Thoracic aorta (tissue), 2 donors: Measurements from ENCODE around the gene SCAPER. TPM values are rescaled to one million over a fixed set of nuclear protein-coding genes. Genes with fewer than 3 reads are reported as not detected.

Experiments used
- ATAC-seq: fragments of 150-250 bp; one replicate; pipeline ENCODE4 v1.8.0; 2017; ENCODE audit warnings: low read depth; ENCODE audit not compliant: insufficient number of reproducible peaks, low FRiP score
- DNase-seq: peaks from one replicate; pipeline ENCODE4 v3.0.0-alpha.2; 2020; ENCODE audit warnings: low spot score
- H3K27ac ChIP-seq, 2 donors: fragments of 200-600 bp; sonication (generic); 1 replicate in 1 of 2; 2 replicates in 1 of 2; pipeline ENCODE4 v1.5.1; 2016; ENCODE audit warnings: mild to moderate bottlenecking in 2 of 2, moderate library complexity in 2 of 2
- H3K27me3 ChIP-seq: fragments of 200-600 bp; sonication (generic); replicated peaks from 2 replicates; pipeline ENCODE4 v1.6.0; 2016; ENCODE audit warnings: mild to moderate bottlenecking; ENCODE audit not compliant: insufficient read depth
- H3K36me3 ChIP-seq: fragments of 200-600 bp; sonication (generic); one replicate; pipeline ENCODE4 v1.5.1; 2016
- H3K4me1 ChIP-seq, 2 donors: fragments of 200-600 bp; sonication (generic); 1 replicate in 1 of 2; 2 replicates in 1 of 2; pipeline versions ENCODE4 v1.5.1 to v1.6.0; 2016; ENCODE audit warnings: low read depth in 2 of 2, mild to moderate bottlenecking in 1 of 2; ENCODE audit not compliant: control insufficient read depth in 1 of 2
- H3K4me3 ChIP-seq: fragments of 200-600 bp; sonication (generic); 2 replicates; pipeline ENCODE4 v1.5.1; 2016; ENCODE audit warnings: mild to moderate bottlenecking
- H3K9me3 ChIP-seq: fragments of 200-600 bp; sonication (generic); 2 replicates; pipeline ENCODE4 v1.5.1; 2016
- total RNA-seq, 2 donors: library from RNA; depleted of rRNA; stranded (reverse); fragments of >200 nt; gene quantifications; one replicate each; pipeline versions ENCODE4 v1.1.0 to v1.2.3, GENCODE V29; 2016
- TF ChIP-seq, protein P1 (sequence below): fragments of 200-600 bp; sonication (generic); IDR thresholded peaks from one replicate; pipeline ENCODE4 v1.5.1; 2019; ENCODE audit warnings: antibody characterized with exemption

SCAPER gene
- total RNA-seq, 2 donors from 2014 or later: 29.6 to 65.0 TPM

DNA sequence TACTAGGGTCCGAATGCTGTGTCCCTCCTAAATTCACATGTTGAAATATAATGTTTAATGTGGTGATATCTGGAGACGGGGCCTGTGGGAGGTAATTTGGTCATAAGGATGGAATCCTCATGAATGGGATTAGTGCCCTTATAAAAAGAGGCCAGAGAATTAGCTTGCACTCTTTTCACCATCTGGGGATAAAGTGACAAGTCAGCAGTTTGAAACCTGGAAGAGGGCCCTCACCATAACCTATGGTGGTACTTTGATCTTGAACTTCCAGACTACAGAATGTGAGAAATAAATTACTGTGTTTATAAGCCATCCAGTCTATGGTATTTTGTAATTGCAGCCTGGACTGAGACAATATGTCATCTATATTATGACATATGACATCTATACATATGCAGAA is 436.4 kb downstream of the SCAPER start:
- no peak for ATAC-seq

GRCh38 chr15:76467136-76467535 is 438.0 kb downstream of the SCAPER start:
- Histone ChIP-seq H3K9me3 (no peaks in the 10 kb centered on the region), H3K4me3 (no peak overlapping the region), H3K27me3 (no peaks in the 10 kb centered on the region), H3K36me3 (no peaks in the 10 kb centered on the region), H3K27ac (no peak overlapping the region), H3K4me1 (no peaks in the 10 kb centered on the region)
- DNase-seq (no peak), ATAC-seq (no peak)
- TF ChIP-seq, protein P1, sequence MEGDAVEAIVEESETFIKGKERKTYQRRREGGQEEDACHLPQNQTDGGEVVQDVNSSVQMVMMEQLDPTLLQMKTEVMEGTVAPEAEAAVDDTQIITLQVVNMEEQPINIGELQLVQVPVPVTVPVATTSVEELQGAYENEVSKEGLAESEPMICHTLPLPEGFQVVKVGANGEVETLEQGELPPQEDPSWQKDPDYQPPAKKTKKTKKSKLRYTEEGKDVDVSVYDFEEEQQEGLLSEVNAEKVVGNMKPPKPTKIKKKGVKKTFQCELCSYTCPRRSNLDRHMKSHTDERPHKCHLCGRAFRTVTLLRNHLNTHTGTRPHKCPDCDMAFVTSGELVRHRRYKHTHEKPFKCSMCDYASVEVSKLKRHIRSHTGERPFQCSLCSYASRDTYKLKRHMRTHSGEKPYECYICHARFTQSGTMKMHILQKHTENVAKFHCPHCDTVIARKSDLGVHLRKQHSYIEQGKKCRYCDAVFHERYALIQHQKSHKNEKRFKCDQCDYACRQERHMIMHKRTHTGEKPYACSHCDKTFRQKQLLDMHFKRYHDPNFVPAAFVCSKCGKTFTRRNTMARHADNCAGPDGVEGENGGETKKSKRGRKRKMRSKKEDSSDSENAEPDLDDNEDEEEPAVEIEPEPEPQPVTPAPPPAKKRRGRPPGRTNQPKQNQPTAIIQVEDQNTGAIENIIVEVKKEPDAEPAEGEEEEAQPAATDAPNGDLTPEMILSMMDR: no peak

More for the DNA sequence above, 436.4 kb downstream of the SCAPER start:
- TF ChIP-seq, protein P1: no peak
- no peak overlapping the region for H3K4me3 ChIP-seq
- no peaks in the 10 kb centered on the region for H3K36me3 ChIP-seq
- H3K4me1 ChIP-seq: no peaks in the 10 kb centered on the region
- H3K27ac ChIP-seq: no peak overlapping the region
- H3K27me3 ChIP-seq: no peaks in the 10 kb centered on the region
- DNase-seq: no peak
- no peaks in the 10 kb centered on the region for H3K9me3 ChIP-seq

DNA sequence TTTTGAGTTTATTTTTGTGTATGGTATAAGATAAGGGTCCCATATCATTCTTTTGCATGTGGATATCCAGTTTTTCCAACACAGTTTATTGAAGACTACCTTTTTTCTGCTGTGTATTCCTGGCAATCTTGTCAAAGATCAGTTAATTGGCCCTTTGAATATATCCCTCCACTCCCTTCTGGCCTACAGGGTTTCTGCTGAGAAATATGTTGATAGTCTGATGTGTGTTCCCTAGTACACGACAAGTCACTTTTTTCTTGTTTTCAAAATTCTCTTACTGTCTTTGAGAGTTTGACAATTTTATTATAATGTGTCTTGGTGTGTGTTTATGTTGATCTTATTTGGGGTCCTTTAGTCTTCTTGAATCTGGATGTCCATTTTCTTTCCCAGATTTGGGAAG is 439.4 kb downstream of the SCAPER start:
- no peak for ATAC-seq
- H3K4me3 ChIP-seq: no peak overlapping the region
- H3K27ac ChIP-seq: no peak overlapping the region
- no peaks in the 10 kb centered on the region for H3K27me3 ChIP-seq
- DNase-seq: no peak
- H3K36me3 ChIP-seq: no peaks in the 10 kb centered on the region
- H3K4me1 ChIP-seq: no peaks in the 10 kb centered on the region
- no peaks in the 10 kb centered on the region for H3K9me3 ChIP-seq
- TF ChIP-seq, protein P1: no peak

- no peak for ATAC-seq
- no peaks in the 10 kb centered on the region for H3K4me1 ChIP-seq
- DNase-seq: no peak
Observed at GRCh38 chr15:76464247-76464646, 440.9 kb downstream of the SCAPER start.

DNA sequence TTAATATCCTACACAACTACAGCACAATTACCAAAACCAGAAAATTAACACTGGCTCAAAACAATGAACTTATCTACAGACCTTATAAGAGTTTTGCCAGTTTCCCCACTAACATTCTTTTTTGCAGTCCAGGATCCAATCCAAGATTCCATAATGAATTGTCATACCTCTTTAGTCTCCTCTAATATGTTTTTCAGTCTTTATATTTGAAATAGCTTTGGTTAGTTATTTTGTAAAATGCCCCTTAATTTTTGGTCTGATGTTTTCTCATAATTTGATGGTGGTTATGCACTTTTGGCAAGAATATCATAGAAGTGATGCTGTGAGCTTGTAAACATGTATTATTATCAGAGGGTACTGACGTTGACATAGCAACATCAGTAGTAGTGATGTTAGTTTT is 444.3 kb downstream of the SCAPER start:
- ATAC-seq: no peak
- TF ChIP-seq, protein P1: no peak
- H3K36me3 ChIP-seq: no peaks in the 10 kb centered on the region
- H3K9me3 ChIP-seq: no peaks in the 10 kb centered on the region
- no peak overlapping the region for H3K27ac ChIP-seq
- no peak overlapping the region for H3K4me3 ChIP-seq
- no peaks in the 10 kb centered on the region for H3K4me1 ChIP-seq
- DNase-seq: no peak
- H3K27me3 ChIP-seq: no peaks in the 10 kb centered on the region

More at GRCh38 chr15:76464247-76464646, 440.9 kb downstream of the SCAPER start:
- H3K36me3 ChIP-seq: no peaks in the 10 kb centered on the region
- TF ChIP-seq, protein P1: no peak
- H3K27me3 ChIP-seq: no peaks in the 10 kb centered on the region
- no peak overlapping the region for H3K4me3 ChIP-seq
- no peak overlapping the region for H3K27ac ChIP-seq
- H3K9me3 ChIP-seq: no peaks in the 10 kb centered on the region
